ENCODE results near the gene ATP6V1B1.

DNA sequence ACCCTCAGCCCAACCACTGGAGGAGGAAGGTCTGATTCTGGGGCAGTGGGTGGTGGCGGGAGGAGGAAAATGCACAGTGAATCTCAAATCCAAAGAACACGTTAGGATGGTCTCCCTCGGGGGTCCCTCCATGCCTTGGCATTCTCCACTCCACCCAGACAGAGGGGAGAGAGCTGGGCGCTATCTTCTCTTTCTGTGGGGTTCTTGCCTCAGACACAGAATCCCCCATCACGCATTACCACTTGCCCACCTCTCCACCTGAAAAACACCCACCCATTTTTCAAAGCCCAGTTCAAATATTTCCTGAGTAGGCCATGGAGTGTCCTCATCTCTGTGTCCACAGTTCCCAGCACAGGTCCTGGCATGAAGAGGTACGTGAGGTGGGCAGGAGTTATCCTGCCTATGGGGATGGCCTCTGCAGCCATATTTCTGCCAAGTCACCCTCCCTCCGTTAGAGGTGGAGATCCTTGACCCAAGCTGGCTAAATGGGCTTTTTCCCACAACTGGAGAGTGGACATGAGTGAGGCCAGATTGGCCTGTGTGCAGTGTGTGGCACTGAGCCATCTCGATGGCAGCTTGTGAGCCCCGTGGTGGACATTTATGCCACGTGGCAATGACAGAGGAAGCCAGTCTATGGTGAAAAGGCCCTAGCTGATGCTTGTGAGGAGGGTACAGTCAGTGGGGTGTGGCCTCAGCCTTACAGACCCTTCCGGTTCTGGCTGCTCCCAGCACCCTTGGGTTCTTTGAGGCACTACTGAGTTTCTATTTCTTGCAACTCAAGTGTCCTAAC is 68.5 kb downstream of the ATP6V1B1 start:
- TF ChIP-seq CREB1 (IDR thresholded peaks at IDR 0.05; ENCODE audit: low read depth) = no peak
- no peak for TF ChIP-seq YY1 (IDR thresholded peaks at IDR 0.05; ENCODE audit: low read depth)
- TF ChIP-seq CEBPB (IDR thresholded peaks at IDR 0.05) = no peak
- no peak for TF ChIP-seq EP300 (IDR thresholded peaks at IDR 0.05; ENCODE audit: borderline replicate concordance)
